ENCODE results near the gene FAAH.

- no peak for TF ChIP-seq CTCF (IDR thresholded peaks at IDR 0.05)
- no peak for TF ChIP-seq POLR2AphosphoS5 (IDR thresholded peaks at IDR 0.05)
Observed at GRCh38 chr1:46405197-46405555, 11.1 kb downstream of the FAAH start.

All from breast epithelium (tissue), 3 donors.